Psoas muscle (tissue), 8 donors: ENCODE measurements around the gene VWA5B2. TPM values are rescaled to one million over a fixed set of nuclear protein-coding genes. Genes with fewer than 3 reads are reported as not detected.

ENCODE experiments used
- ATAC-seq, 4 donors: fragments of 200-7000 bp; cut with Tn5 transposase; one replicate each; pipeline ENCODE4 v1.9.1; 2020; ENCODE audit warnings: moderate library complexity in 3 of 4, mild to moderate bottlenecking in 2 of 4
- DNase-seq, 2 donors: peaks; one replicate each; pipeline ENCODE4 v3.0.0-alpha.2; 2020
- H3K27ac ChIP-seq: fragments of 200-600 bp; one replicate; pipeline ENCODE4 v1.8.0; 2022
- H3K27me3 ChIP-seq, 3 donors: fragments of 200-600 bp in 1 of 3; one replicate each; pipeline versions ENCODE4 v1.6.1 to v1.8.0; 2013 to 2022; ENCODE audit warnings: low read length in 2 of 3, mild to moderate bottlenecking in 2 of 3, moderate library complexity in 1 of 3; ENCODE audit not compliant: insufficient read depth in 3 of 3
- H3K36me3 ChIP-seq, 2 donors: fragments of 200-600 bp in 1 of 2; one replicate each; pipeline versions ENCODE4 v1.6.1 to v1.8.0; 2013 to 2022; ENCODE audit warnings: low read depth in 1 of 2, mild to moderate bottlenecking in 1 of 2, moderate library complexity in 1 of 2; ENCODE audit not compliant: insufficient read depth in 1 of 2
- H3K4me1 ChIP-seq: fragments of 200-600 bp; one replicate; pipeline ENCODE4 v1.8.0; 2022
- H3K4me3 ChIP-seq: fragments of 200-600 bp; one replicate; pipeline ENCODE4 v1.8.0; 2022; ENCODE audit warnings: mild to moderate bottlenecking
- H3K9me3 ChIP-seq: fragments of 200-600 bp; one replicate; pipeline ENCODE4 v1.8.0; 2022
- CTCF ChIP-seq: fragments of 200-600 bp; IDR thresholded peaks from one replicate; pipeline ENCODE4 v1.8.0; 2022; ENCODE audit warnings: antibody characterized with exemption
- WGBS, 3 donors: extraction: QIAGEN DNeasy Blood & Tissue Kit; methylation state at CpG; one replicate each; pipeline versions ENCODE4 v1.1.6 to v1.1.7; 2013; 5-methylcytosine and 5-hydroxymethylcytosine counted together
- intact Hi-C, 2 donors: fragments of 100-400 bp; cut with DNase I; formaldehyde crosslinking; loops; one replicate each; pipeline versions ENCODE4 v1.11.0 to v1.14.2; 2022
- polyA plus RNA-seq, 3 donors: library from polyadenylated mRNA; stranded (reverse); fragments of 200-250 nt; gene quantifications; one replicate each; pipeline ENCODE4 v1.2.3, GENCODE V29; 2013
- total RNA-seq, 4 donors: library from RNA; stranded (reverse); fragmentation: NEBNext Ultra II Directional in 2 of 4; extraction: Animal tissue kit (Norgen Biotek cat#: 25700) in 2 of 4; gene quantifications; one replicate each; pipeline versions ENCODE4 v1.2.1 to v1.2.4, GENCODE V29; 2021 to 2023
- donor health status: healthy with polysubstance abuse.
- donor health status: DM: no; HTN: no; CAD: no; lungs with moderate emphysema.
- donor health status: Bipolar disorder and iron deficiency.
- donor health status: healthy.
- donor health status: DM: yes; HTN: yes; CAD: no.
- donor health status: DM: no; HTN: no; CAD: no.
- donor health status: DM: no; HTN: no; CAD: no.
- donor health status: DM: yes; HTN: yes; CAD: no.

Gene VWA5B2
- total and polyA plus RNA-seq, 7 donors, result 0.03 to 0.26 (median 0.05) TPM; not detected in 3

GRCh38 chr3:184222521-184222920, 6.9 kb upstream of the VWA5B2 start:
- ATAC-seq (no peak), DNase-seq (no peak)
- no peak for TF ChIP-seq CTCF
- Histone ChIP-seq H3K4me3 (no peak overlapping the region), H3K36me3 (no peaks in the 10 kb centered on the region), H3K4me1 (no peaks in the 10 kb centered on the region), H3K27me3 (peaks cover 0 to 10% (median 0%) of the 10 kb centered on the region in 3 donors), H3K9me3 (no peaks in the 10 kb centered on the region), H3K27ac (no peak overlapping the region)
- intact Hi-C loops, result no loop called here
- WGBS, 3 donors, result 83 to 90% (median 86%) methylated on average over 3 of the region's 3 CpGs

GRCh38 chr3:184223946-184224345, 5.4 kb upstream of the VWA5B2 start:
- Histone ChIP-seq H3K4me1 (no peaks in the 10 kb centered on the region), H3K27me3 (peaks cover 0 to 22% (median 3%) of the 10 kb centered on the region in 3 donors), H3K27ac (no peak overlapping the region), H3K9me3 (no peaks in the 10 kb centered on the region), H3K4me3 (no peak overlapping the region), H3K36me3 (no peaks in the 10 kb centered on the region)
- ATAC-seq, result no peak
- WGBS, 3 donors, result 66 to 80% (median 74%) methylated on average over 3 of the region's 3 CpGs
- no peak for TF ChIP-seq CTCF
- no peak for DNase-seq
- intact Hi-C loops, result no loop called here

- DNase-seq (peak in 1 of 2 donors; percentile 56), ATAC-seq (peak; percentile 48 to 69 (median 59))
- Histone ChIP-seq H3K27me3 (peaks cover 0 to 54% (median 16%) of the 10 kb centered on the region in 3 donors), H3K9me3 (no peaks in the 10 kb centered on the region), H3K4me3 (no peak overlapping the region), H3K36me3 (no peaks in the 10 kb centered on the region), H3K4me1 (no peaks in the 10 kb centered on the region), H3K27ac (no peak overlapping the region)
- WGBS, 3 donors, result 55 to 62% (median 58%) methylated on average over 2 of the region's 2 CpGs
- intact Hi-C loops, result no loop called here
- peak; percentile 77 for TF ChIP-seq CTCF
Measured at GRCh38 chr3:184227481-184227935, 1.9 kb upstream of the VWA5B2 start.

GRCh38 chr3:184228376-184229137, 828 bp upstream of the VWA5B2 start:
- no peak overlapping the region for H3K27ac ChIP-seq
- intact Hi-C loops, result loop anchor here in 1 of 2 donors (2.0 kb wide), 1 partner anchor 60 kb away; no protein-coding TSS in a partner anchor
- no peaks in the 10 kb centered on the region for H3K9me3 ChIP-seq
- TF ChIP-seq CTCF, result no peak
- H3K36me3 ChIP-seq, result no peaks in the 10 kb centered on the region
- DNase-seq (no peak), ATAC-seq (no peak)
- H3K4me1 ChIP-seq, result no peaks in the 10 kb centered on the region
- 34 to 41% (median 38%) methylated on average over 11 to 12 of the region's 12 CpGs for WGBS, 3 donors
- peaks cover 0 to 61% (median 18%) of the 10 kb centered on the region in 3 donors for H3K27me3 ChIP-seq
- H3K4me3 ChIP-seq, result peak overlapping the region; percentile 59
